ENCODE measurements around the gene ANKRD63.

The ANKRD63 gene

DNA sequence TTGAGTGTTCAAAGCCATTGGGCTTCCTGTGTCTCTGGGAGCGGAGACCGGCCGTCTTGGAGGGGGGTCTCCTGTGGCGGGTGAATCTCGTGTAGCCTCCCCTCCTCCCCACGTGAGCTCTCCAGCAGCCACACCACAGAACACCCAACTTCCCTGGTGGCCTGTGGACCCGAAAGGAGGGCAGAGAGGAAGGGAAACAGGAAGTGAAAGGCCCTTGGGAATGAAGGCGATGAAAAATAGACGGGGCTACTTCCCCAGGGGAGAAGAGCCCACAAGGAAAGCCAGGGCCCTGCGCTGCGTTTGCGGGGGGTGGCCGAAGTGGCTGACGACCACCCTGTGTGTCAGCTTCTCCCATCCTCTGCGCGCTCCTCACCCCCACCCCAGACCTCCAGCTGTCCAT lies 5.4 kb downstream of the ANKRD63 start:
- DNase-seq: no peak

GRCh38 chr15:40276927-40277326 lies 5.9 kb downstream of the ANKRD63 start:
- no peak for DNase-seq

DNA sequence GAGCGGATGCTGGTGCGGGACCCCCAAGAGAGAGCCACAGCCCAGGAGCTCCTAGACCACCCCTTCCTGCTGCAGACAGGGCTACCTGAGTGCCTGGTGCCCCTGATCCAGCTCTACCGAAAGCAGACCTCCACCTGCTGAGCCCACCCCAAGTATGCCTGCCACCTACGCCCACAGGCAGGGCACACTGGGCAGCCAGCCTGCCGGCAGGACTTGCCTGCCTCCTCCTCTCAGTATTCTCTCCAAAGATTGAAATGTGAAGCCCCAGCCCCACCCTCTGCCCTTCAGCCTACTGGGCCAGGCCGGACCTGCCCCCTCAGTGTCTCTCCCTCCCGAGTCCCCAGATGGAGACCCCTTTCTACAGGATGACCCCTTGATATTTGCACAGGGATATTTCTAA lies 6.9 kb downstream of the ANKRD63 start:
- DNase-seq: no peak

DNA sequence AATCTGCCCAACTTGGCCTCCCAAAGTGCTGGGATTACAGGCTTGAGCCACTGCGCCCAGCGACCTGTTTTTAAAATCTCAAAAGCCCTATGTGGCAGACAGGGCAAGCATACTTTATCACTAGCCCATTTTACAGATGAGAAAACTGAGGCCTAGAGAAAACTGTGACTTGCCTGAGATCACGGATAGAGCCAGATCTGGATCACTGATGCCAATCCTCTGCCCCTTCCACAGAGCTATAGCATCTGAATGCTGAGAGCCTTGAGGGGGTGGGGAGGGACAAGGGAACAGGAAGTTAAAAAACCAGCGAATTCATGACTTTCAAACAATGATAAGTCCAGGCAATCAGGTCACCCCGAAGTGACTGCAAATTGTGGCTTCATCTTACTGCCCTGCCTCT lies 7.3 kb downstream of the ANKRD63 start:
- no peak for DNase-seq

GRCh38 chr15:40274350-40275274 lies 8.3 kb downstream of the ANKRD63 start:
- peak; percentile 56 for DNase-seq

- DNase-seq: no peak
Observed at GRCh38 chr15:40273428-40273827, 9.4 kb downstream of the ANKRD63 start.

- no peak for DNase-seq
Observed at GRCh38 chr15:40272485-40273056, 10.3 kb downstream of the ANKRD63 start.

DNA sequence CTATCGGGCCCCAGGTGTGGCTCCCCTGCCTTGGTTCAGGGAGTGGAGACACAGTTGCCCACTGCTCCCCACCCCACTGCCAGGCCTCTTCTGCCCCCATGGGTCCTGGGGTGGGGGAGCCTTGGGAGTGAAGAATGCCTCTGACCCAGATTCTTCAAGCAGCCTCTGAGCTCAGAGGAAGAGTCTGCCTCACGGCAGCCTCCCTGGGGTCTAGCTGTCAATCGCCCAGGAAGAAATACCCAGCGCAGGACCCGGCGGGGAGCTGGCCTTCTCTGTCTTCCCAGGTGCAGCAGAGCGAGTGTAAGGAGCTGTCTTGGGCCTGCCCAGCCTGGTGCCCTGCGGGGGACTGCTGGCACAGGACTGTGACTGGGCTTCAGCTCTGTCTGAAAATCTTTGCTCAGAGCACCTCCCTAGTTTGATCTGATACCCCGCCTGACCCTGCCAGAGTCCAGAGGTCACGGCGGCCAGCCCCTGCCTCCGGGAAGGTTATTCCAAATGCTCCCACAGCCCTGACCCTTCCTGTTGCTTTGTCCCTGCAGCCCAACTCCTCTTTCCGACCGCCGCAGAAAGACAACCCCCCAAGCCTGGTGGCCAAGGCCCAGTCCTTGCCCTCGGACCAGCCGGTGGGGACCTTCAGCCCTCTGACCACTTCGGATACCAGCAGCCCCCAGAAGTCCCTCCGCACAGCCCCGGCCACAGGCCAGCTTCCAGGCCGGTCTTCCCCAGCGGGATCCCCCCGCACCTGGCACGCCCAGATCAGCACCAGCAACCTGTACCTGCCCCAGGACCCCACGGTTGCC lies 11.0 kb downstream of the ANKRD63 start:
- DNase-seq: no peak

- DNase-seq: no peak
Observed at GRCh38 chr15:40270246-40270995, 12.4 kb downstream of the ANKRD63 start.

DNA sequence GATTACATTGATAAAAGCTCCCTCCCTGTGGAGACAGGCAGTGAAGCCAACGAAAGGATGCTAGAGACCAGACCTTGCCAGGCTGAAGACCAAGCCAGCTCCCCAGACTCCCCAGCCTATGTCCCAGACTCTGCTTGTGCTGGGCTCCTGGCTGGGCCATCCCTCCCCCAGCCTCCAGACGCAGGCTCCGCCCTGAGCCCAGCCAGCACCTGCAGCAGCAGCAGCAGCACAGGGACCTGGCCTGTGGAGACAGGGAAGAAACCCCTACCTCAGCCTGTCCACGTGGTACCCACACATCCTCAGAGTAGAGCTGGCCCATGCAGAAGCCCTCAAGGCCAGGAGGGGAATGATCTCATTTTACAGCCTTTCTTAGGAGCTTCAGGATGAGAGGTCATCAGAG lies 13.3 kb downstream of the ANKRD63 start:
- DNase-seq: no peak

- no peak for DNase-seq
Observed at GRCh38 chr15:40267670-40268069, 15.2 kb downstream of the ANKRD63 start.

- DNase-seq: no peak
Observed at GRCh38 chr15:40266828-40267304, 16.0 kb downstream of the ANKRD63 start.

DNA sequence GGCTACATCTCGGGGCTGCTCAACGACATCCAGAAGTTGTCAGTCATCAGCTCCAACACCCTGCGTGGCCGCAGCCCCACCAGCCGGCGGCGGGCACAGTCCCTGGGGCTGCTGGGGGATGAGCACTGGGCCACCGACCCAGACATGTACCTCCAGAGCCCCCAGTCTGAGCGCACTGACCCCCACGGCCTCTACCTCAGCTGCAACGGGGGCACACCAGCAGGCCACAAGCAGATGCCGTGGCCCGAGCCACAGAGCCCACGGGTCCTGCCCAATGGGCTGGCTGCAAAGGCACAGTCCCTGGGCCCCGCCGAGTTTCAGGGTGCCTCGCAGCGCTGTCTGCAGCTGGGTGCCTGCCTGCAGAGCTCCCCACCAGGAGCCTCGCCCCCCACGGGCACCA lies 17.0 kb downstream of the ANKRD63 start:
- no peak for DNase-seq

GRCh38 chr15:40265355-40265754 lies 17.5 kb downstream of the ANKRD63 start:
- DNase-seq: no peak

DNA sequence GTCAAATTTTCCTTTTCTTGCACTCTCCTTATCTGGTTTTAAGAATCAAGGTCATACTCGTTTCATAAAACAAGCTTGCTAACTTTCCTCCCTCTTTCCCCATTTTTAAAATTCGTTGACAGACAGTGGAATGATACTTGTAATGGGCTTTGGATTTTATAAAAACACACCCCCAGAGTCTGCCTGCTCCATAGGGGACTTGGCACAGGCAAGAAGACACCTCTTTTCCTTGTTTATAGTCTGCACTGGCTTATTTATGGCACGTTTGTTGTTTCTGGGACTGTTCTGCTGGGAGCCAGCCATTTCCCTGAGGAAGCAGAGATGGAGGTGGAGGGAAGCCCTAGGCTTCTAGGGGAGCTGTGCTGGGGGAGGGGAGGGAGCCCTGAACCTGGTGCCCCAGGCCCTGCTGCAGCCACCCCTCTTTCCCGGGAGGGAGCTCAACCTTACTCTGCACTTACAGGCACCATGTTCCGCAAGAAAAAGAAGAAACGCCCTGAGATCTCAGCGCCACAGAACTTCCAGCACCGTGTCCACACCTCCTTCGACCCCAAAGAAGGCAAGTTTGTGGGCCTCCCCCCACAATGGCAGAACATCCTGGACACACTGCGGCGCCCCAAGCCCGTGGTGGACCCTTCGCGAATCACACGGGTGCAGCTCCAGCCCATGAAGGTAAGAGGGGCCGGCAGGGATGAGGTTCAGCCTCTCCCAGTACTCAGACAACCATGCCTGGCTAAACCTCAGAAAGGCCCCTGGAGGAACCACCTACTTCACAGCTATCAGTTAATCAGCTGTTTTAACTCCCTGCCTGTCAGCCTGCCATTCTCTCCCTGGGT lies 18.3 kb downstream of the ANKRD63 start:
- no peak for DNase-seq

GRCh38 chr15:40263024-40263754 lies 19.7 kb downstream of the ANKRD63 start:
- DNase-seq: no peak

DNA sequence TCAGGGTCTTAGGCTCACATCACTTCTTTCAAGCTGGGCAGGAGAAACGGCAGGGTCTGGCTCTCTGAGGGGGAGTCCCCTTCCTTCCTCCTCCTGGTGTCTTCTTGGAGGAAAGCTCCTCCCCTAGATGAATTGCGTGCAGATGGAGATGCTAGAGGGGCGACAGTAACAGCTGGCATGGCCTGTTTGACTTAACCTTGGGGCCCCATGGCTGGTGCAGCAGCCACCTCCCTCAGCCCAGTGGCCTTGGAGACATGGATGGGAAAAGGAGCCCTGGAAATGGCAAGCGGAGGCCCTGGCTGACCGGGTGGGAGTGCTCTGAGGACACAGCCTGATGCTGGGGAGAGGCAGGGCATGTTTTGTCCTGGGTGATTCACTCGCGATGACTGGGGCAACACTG lies 23.8 kb downstream of the ANKRD63 start:
- no peak for DNase-seq

DNA sequence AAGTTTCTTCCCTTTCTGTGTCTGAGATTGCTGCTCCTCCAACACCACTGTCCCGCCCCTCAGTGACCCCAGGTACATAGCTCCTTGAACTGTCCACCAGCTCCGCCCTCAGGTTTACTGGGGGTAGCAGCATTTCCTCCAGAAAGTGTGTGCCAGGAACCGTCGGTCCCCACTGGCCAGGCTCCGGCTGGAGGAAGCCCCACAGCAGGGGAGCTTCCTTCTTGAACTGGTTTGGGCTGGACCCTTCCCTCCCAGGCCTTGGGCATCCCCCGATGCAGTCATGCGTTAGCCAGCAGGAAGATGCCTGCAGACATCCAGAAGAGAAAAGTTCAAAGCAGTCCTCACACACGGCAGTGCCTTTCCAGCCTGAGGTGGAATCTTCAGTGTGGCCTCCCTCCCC lies 24.3 kb downstream of the ANKRD63 start:
- DNase-seq: no peak

DNA sequence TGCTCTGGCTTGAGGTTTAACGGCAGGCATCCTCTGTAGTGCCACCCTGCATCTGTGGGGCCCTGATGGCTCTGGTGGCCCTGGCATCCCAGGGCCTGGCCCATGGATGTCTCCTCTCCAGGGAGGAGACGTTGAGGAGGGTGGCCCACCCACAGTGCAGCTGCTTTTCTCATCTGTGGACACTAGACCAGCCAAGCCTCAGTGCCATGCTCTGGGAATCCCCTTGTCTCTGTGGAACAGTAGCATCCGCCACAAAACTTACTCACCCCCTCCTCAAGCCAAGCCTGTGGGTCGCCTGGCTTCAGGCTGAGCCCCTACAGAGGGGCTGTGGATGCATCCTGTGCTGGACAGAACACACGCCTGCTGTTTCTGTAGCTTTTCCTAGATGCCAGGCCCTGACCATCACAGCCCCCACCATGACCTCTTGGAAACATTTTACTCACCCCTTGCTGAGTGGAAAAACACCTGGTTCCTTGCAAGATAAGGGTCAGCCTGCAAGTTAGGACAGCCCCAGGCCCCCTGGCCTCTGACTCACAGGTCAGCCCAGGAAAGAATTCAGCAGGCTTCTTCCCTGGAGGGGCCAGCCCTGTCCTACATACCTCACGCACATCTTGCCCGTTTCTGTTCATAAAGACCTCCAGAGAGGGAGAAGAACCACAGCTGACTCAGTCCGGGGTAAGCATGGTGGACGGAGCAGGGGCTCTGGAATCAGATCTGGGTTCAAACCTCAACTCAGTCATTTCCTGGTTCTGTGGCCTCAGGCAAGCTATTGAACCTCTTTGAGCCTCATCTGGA lies 25.0 kb downstream of the ANKRD63 start:
- DNase-seq: no peak

- no peak for DNase-seq
Observed at GRCh38 chr15:40256638-40257235, 26.1 kb downstream of the ANKRD63 start.

All from NCI-H1105 (cell line).